OCI-LY1 (cell line): Measurements from ENCODE around the gene RAB13.

ENCODE experiments used
- CTCF ChIP-seq: fragments of 200-600 bp; sonication (generic), shearing (Covaris generic); IDR thresholded peaks from 2 replicates; pipeline ENCODE4 v1.5.1; 2017; ENCODE audit warnings: mild to moderate bottlenecking, antibody characterized with exemption, low read length, moderate library complexity, mixed read lengths
- EZH2 ChIP-seq: fragments of 200-600 bp; sonication (generic), shearing (Covaris generic); IDR thresholded peaks from 2 replicates; pipeline ENCODE4 v1.8.0; 2017; ENCODE audit warnings: borderline replicate concordance, mixed run types, mild to moderate bottlenecking, antibody characterized with exemption, low read length, moderate library complexity, mixed read lengths

- TF ChIP-seq CTCF = no peak
- no peak for TF ChIP-seq EZH2
Measured at GRCh38 chr1:153954826-153955225, 31.3 kb downstream of the RAB13 start.
